SJCRH30 (cell line): Measurements from ENCODE around the gene NAT10. TPM values are rescaled to one million over a fixed set of nuclear protein-coding genes. Genes with fewer than 3 reads are reported as not detected.

ENCODE experiments used
- DNase-seq, 2 experiments: peaks; one replicate each; pipeline ENCODE4 v3.0.0-alpha.2; 2015 to 2020
- H3K27ac ChIP-seq: fragments of 250-450 bp; sonication (Bioruptor Pico); 2 replicates; pipeline ENCODE4 v1.5.1; 2020; ENCODE audit warnings: mild to moderate bottlenecking, moderate library complexity
- H3K27me3 ChIP-seq: fragments of 250-450 bp; sonication (Bioruptor Pico); 2 replicates; pipeline ENCODE4 v1.5.1; 2020; ENCODE audit warnings: mild to moderate bottlenecking, moderate library complexity
- H3K36me3 ChIP-seq: fragments of 250-450 bp; sonication (Bioruptor Pico); 2 replicates; pipeline ENCODE4 v1.5.1; 2020; ENCODE audit warnings: mild to moderate bottlenecking, moderate library complexity
- H3K4me1 ChIP-seq: fragments of 250-450 bp; sonication (Bioruptor Pico); 2 replicates; pipeline ENCODE4 v1.5.1; 2020; ENCODE audit warnings: mild to moderate bottlenecking, moderate library complexity
- H3K4me3 ChIP-seq: fragments of 250-450 bp; sonication (Bioruptor Pico); 2 replicates; pipeline ENCODE4 v1.5.1; 2020; ENCODE audit warnings: mild to moderate bottlenecking, moderate library complexity
- H3K9me3 ChIP-seq: fragments of 250-450 bp; sonication (Bioruptor Pico); replicated peaks from 2 replicates; pipeline ENCODE4 v1.5.1; 2020; ENCODE audit warnings: mild to moderate bottlenecking, moderate library complexity
- total RNA-seq: library from RNA; depleted of rRNA; stranded (reverse); fragments of >200 nt; shearing (Covaris generic); gene quantifications from 2 replicates; pipeline ENCODE4 v1.2.3, GENCODE V29; 2014; rRNA removed

The NAT10 gene
- total RNA-seq, 1 experiment from 2014 or later = 50.2 TPM

DNA sequence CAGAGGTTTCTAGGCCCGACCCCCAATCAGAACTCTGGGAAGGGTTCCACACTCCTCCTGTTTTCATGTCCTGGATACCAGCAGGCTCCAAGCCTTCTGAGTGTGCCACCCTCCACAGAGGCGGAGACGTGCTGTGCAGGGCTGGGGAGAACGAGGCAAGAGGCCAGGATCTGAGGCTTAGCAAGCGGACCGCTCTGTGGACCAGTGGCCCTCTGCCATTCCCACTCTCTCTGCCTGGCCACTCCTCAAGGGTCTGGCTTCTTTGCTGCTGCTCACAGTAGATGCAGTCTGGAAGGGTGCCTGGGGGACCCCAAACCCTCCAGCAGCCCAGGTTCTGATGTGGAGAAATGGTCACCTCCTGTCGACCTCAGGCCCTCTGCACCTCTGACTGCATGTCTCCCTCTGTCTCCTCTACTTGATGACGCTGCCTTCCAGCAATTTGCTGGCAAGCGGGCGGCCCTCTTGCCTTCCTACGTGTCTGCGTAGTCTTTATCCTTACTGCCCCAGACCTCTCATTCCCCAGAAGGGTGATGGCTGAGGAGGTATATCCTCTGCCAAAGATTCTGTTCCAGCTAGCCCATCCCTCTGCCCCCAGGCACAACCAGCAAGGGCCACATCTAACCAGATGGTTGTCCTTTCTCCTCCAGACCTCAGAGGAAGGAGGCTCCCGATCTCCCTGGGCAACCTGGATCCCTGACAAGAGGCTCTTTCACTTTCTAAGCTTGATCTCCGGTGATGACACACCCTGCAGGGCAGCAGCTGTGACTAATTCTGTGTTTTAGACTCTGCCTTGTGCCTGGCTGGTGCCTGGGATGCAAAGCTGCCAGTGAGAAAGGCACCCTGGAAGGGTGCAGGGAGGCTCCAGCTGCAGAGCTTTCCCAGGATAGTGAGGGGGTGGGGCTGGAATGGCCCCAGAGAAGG is 87.3 kb downstream of the NAT10 start:
- peaks cover 26% of the 10 kb centered on the region for H3K4me1 ChIP-seq
- peak; percentile 91 to 93 for DNase-seq
- H3K27me3 ChIP-seq = no peaks in the 10 kb centered on the region
- no peaks in the 10 kb centered on the region for H3K9me3 ChIP-seq
- H3K27ac ChIP-seq = peak overlapping the region; percentile 89
- peak overlapping the region; percentile 21 for H3K4me3 ChIP-seq
- no peaks in the 10 kb centered on the region for H3K36me3 ChIP-seq

DNA sequence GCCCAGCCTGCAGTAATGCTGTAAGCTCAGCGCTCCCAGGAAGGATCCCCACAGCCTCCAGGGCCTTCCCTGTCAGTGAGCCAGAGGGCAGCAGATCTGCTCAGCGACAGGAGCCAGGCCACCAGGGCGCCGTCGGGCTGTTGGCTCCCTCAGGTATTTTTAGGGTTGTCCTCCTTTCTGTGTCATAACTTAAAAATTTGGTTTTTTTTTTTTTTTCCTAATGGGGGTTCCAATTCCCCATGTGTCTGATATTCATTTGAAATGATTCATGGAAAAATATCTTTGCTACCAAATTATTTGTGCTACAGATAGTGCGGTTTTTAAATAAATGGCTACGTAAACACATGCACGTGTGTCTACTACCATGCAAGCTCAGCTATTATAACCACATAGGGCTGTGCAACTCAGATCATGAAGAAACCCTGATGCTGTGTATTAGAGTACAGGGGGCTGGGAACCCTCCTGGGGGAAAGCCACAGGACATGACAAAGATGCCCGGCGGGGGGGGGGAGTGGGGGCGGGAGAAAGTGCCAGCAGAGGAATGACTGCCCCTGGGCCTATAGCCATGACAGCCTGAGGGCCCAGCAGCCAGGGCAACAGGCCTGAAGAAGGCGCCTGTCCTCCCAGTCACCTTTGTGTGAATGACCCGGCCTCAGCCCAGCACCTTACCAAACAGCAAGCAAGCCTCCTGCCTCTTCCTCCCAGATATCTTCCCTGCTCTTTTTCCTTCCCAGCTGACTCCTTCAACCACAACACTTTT is 89.3 kb downstream of the NAT10 start:
- no peaks in the 10 kb centered on the region for H3K27me3 ChIP-seq
- H3K9me3 ChIP-seq = no peaks in the 10 kb centered on the region
- no peak overlapping the region for H3K4me3 ChIP-seq
- H3K27ac ChIP-seq = no peak overlapping the region
- no peaks in the 10 kb centered on the region for H3K36me3 ChIP-seq
- no peak for DNase-seq
- H3K4me1 ChIP-seq = peaks cover 26% of the 10 kb centered on the region

Other genes starting within 250 kb of the NAT10 start
- gene LMO2, start 213.6 kb upstream of the NAT10 start, total RNA-seq = 0.63 and 1.2 TPM in 2 replicates
- gene CAPRIN1, start 53.9 kb upstream of the NAT10 start, total RNA-seq = 269 and 287 TPM in 2 replicates